Measurements from ENCODE around the gene ARHGAP22. TPM values are rescaled to one million over a fixed set of nuclear protein-coding genes. Genes with fewer than 3 reads are reported as not detected.

ARHGAP22 gene
- total RNA-seq, 2 donors from 2014 or later = 0.32 to 0.48 TPM

GRCh38 chr10:48451969-48452878, 152.6 kb downstream of the ARHGAP22 start:
- H3K27me3 Mint-ChIP-seq = peaks cover 4% of the 10 kb centered on the region
- H3K4me1 Mint-ChIP-seq = no peaks in the 10 kb centered on the region
- H3K4me3 Mint-ChIP-seq = no peak overlapping the region
- ATAC-seq (replicated peaks) = no peak
- H3K36me3 Mint-ChIP-seq (ENCODE audit: low read depth) = no peaks in the 10 kb centered on the region
- no peak overlapping the region for H3K27ac Mint-ChIP-seq
- H3K9me3 Mint-ChIP-seq = no peaks in the 10 kb centered on the region

- Mint-ChIP-seq H3K27me3 (peaks cover 6% of the 10 kb centered on the region), H3K36me3 (ENCODE audit: low read depth) (no peaks in the 10 kb centered on the region), H3K9me3 (no peaks in the 10 kb centered on the region), H3K27ac (no peak overlapping the region), H3K4me3 (no peak overlapping the region), H3K4me1 (no peaks in the 10 kb centered on the region)
- ATAC-seq (replicated peaks) = no peak
These were observed 154.0 kb downstream of the ARHGAP22 start for GRCh38 chr10:48450741-48451466.

GRCh38 chr10:48450233-48450740, 154.6 kb downstream of the ARHGAP22 start:
- H3K27ac Mint-ChIP-seq = no peak overlapping the region
- peaks cover 6% of the 10 kb centered on the region for H3K27me3 Mint-ChIP-seq
- no peaks in the 10 kb centered on the region for H3K4me1 Mint-ChIP-seq

GRCh38 chr10:48449501-48450232, 155.2 kb downstream of the ARHGAP22 start:
- no peaks in the 10 kb centered on the region for H3K4me1 Mint-ChIP-seq
- ATAC-seq (replicated peaks) = no peak
- H3K36me3 Mint-ChIP-seq (ENCODE audit: low read depth) = no peaks in the 10 kb centered on the region
- H3K27me3 Mint-ChIP-seq = peaks cover 6% of the 10 kb centered on the region
- H3K9me3 Mint-ChIP-seq = no peaks in the 10 kb centered on the region
- no peak overlapping the region for H3K4me3 Mint-ChIP-seq
- H3K27ac Mint-ChIP-seq = no peak overlapping the region

More at GRCh38 chr10:48450233-48450740, 154.6 kb downstream of the ARHGAP22 start:
- no peak for ATAC-seq (replicated peaks)
- no peak overlapping the region for H3K4me3 Mint-ChIP-seq
- H3K36me3 Mint-ChIP-seq (ENCODE audit: low read depth) = no peaks in the 10 kb centered on the region
- no peaks in the 10 kb centered on the region for H3K9me3 Mint-ChIP-seq

GRCh38 chr10:48448796-48449195, 156.1 kb downstream of the ARHGAP22 start:
- Mint-ChIP-seq H3K27ac (no peak overlapping the region), H3K4me1 (no peaks in the 10 kb centered on the region), H3K9me3 (no peaks in the 10 kb centered on the region), H3K36me3 (ENCODE audit: low read depth) (no peaks in the 10 kb centered on the region), H3K4me3 (no peak overlapping the region), H3K27me3 (peaks cover 6% of the 10 kb centered on the region)
- no peak for ATAC-seq (replicated peaks)

GRCh38 chr10:48447356-48448215, 157.3 kb downstream of the ARHGAP22 start:
- no peak for ATAC-seq (replicated peaks)
- Mint-ChIP-seq H3K9me3 (no peaks in the 10 kb centered on the region), H3K36me3 (ENCODE audit: low read depth) (no peaks in the 10 kb centered on the region), H3K4me1 (peaks cover 4% of the 10 kb centered on the region), H3K27ac (no peak overlapping the region), H3K27me3 (peaks cover 3% of the 10 kb centered on the region), H3K4me3 (no peak overlapping the region)

GRCh38 chr10:48446785-48447184, 158.1 kb downstream of the ARHGAP22 start:
- Mint-ChIP-seq H3K9me3 (no peaks in the 10 kb centered on the region), H3K27ac (no peak overlapping the region), H3K4me3 (no peak overlapping the region), H3K4me1 (peaks cover 4% of the 10 kb centered on the region), H3K36me3 (ENCODE audit: low read depth) (no peaks in the 10 kb centered on the region), H3K27me3 (peaks cover 3% of the 10 kb centered on the region)
- ATAC-seq (replicated peaks) = no peak

- no peaks in the 10 kb centered on the region for H3K9me3 Mint-ChIP-seq
These were observed 158.9 kb downstream of the ARHGAP22 start for GRCh38 chr10:48445932-48446331.

GRCh38 chr10:48444861-48445841, 159.7 kb downstream of the ARHGAP22 start:
- ATAC-seq (replicated peaks) = no peak
- H3K27me3 Mint-ChIP-seq = peaks cover 3% of the 10 kb centered on the region
- H3K9me3 Mint-ChIP-seq = no peaks in the 10 kb centered on the region
- H3K4me1 Mint-ChIP-seq = peaks cover 4% of the 10 kb centered on the region
- H3K4me3 Mint-ChIP-seq = no peak overlapping the region
- H3K36me3 Mint-ChIP-seq (ENCODE audit: low read depth) = no peaks in the 10 kb centered on the region
- H3K27ac Mint-ChIP-seq = no peak overlapping the region

More at GRCh38 chr10:48445932-48446331, 158.9 kb downstream of the ARHGAP22 start:
- H3K4me1 Mint-ChIP-seq = peaks cover 4% of the 10 kb centered on the region
- H3K4me3 Mint-ChIP-seq = no peak overlapping the region
- no peak for ATAC-seq (replicated peaks)
- H3K36me3 Mint-ChIP-seq (ENCODE audit: low read depth) = no peaks in the 10 kb centered on the region
- H3K27ac Mint-ChIP-seq = no peak overlapping the region
- peaks cover 3% of the 10 kb centered on the region for H3K27me3 Mint-ChIP-seq

GRCh38 chr10:48444266-48444665, 160.6 kb downstream of the ARHGAP22 start:
- Mint-ChIP-seq H3K4me1 (peaks cover 4% of the 10 kb centered on the region), H3K36me3 (ENCODE audit: low read depth) (no peaks in the 10 kb centered on the region), H3K27me3 (peaks cover 3% of the 10 kb centered on the region), H3K4me3 (no peak overlapping the region), H3K9me3 (no peaks in the 10 kb centered on the region), H3K27ac (no peak overlapping the region)
- no peak for ATAC-seq (replicated peaks)

GRCh38 chr10:48442809-48443177, 162.1 kb downstream of the ARHGAP22 start:
- peaks cover 4% of the 10 kb centered on the region for H3K4me1 Mint-ChIP-seq
- peaks cover 8% of the 10 kb centered on the region for H3K36me3 Mint-ChIP-seq (ENCODE audit: low read depth)
- H3K4me3 Mint-ChIP-seq = no peak overlapping the region
- H3K27ac Mint-ChIP-seq = no peak overlapping the region
- ATAC-seq (replicated peaks) = no peak
- no peaks in the 10 kb centered on the region for H3K9me3 Mint-ChIP-seq
- peaks cover 3% of the 10 kb centered on the region for H3K27me3 Mint-ChIP-seq

- no peak for ATAC-seq (replicated peaks)
- H3K27ac Mint-ChIP-seq = no peak overlapping the region
- peaks cover 4% of the 10 kb centered on the region for H3K4me1 Mint-ChIP-seq
These were observed 162.6 kb downstream of the ARHGAP22 start for GRCh38 chr10:48442090-48442808.

More at GRCh38 chr10:48442090-48442808, 162.6 kb downstream of the ARHGAP22 start:
- Mint-ChIP-seq H3K9me3 (no peaks in the 10 kb centered on the region), H3K27me3 (peaks cover 3% of the 10 kb centered on the region), H3K36me3 (ENCODE audit: low read depth) (peaks cover 8% of the 10 kb centered on the region), H3K4me3 (no peak overlapping the region)

Measured in activated T-helper 17 cell treated with anti-CD3 and anti-CD28 coated beads, Interleukin-2, amount 50 U/mL, for 72 hours (primary cell).